GM03348 (cell line): ENCODE results near the gene AKAP8L.

Experiments used
- DNase-seq: peaks from one replicate; pipeline ENCODE4 v3.0.0; 2012; ENCODE audit warnings: low spot score

Gene AKAP8L, protein sequence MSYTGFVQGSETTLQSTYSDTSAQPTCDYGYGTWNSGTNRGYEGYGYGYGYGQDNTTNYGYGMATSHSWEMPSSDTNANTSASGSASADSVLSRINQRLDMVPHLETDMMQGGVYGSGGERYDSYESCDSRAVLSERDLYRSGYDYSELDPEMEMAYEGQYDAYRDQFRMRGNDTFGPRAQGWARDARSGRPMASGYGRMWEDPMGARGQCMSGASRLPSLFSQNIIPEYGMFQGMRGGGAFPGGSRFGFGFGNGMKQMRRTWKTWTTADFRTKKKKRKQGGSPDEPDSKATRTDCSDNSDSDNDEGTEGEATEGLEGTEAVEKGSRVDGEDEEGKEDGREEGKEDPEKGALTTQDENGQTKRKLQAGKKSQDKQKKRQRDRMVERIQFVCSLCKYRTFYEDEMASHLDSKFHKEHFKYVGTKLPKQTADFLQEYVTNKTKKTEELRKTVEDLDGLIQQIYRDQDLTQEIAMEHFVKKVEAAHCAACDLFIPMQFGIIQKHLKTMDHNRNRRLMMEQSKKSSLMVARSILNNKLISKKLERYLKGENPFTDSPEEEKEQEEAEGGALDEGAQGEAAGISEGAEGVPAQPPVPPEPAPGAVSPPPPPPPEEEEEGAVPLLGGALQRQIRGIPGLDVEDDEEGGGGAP

GRCh38 chr19:15418579-15419412 lies at the start of gene AKAP8L:
Gene AKAP8L (minus strand): TSS chr19:15418988. CDS start chr19:15418923, 65 bp downstream.
- DNase-seq, result peak; percentile 99

DNA sequence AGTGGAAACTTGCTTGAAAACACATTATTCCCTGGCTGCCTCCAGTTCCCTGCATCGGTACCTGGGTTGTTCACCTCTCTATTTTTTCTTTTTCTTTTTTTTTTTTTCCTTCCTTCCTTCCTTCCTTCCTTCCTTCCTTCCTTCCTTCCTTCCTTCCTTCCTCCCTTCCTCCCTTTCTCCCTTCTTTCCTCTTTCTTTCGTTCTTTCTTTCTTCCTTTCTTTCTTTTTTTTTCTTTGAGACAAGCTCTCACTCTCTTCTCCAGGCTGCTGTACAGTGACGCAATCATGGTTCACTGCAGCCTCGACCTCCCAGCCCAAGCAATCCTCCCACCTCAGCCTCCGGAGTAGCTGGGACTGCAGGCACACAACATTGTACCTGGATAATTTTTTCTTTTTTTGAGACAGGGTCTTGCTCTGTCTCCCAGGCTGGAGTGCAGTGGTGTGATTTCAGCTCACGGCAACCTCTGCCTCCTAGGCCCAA lies 49.0 kb upstream of the AKAP8L start:
- no peak for DNase-seq

- DNase-seq, result peak; percentile 43
These were observed 48.3 kb upstream of the AKAP8L start for GRCh38 chr19:15466851-15467733.

DNA sequence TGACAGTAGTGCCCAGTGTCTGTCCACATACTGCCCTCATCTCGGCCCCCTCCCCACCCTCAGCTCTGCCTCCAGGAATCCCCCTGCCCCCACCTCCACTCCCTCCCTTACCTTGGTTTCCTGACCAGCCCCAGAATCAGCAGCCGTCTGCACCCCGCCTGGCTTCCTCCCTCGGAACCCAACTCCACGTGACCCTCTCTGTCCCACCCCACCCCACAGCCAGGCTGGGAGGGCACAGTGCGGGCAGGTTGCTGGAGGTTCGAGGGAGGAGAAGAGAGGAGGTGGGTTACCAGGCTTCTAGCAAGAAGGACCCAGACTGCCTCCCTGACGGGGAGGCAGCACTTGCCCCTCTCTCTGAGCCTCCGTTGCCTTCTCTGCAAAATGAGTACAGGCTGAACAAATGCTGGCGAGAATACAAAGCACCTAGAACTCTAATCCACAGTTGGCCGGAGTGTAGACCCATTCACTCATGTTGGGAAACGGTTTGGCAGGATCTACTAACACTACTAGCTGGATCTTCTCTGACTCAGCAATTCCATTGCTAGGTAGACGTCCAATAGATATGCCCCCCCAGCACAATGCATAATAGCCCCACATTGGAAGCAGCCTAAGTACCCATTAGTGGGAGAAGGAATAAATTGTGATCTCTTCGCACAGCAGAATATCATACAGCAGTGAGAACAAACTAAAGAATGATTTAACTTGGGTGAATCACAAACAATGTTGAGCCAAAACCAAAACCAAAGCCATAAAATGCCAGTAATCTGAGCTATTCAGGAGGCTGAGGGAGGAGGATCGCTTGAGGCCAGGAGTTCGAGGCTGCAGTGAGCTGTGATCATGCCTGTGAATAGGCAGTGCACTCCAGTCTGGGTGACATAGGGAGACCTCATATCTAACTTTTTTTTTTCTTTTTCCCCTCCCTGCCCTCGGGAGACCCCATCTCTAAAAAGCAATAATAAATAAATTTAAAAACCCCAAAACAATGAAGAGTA lies 45.9 kb upstream of the AKAP8L start, which contains the start of gene RASAL3:
Gene RASAL3, minus strand, starts transcription at position 151 of the 992 bp plus-strand sequence. CDS start 186 bp downstream, outside the sequence.
- DNase-seq, result no peak

DNA sequence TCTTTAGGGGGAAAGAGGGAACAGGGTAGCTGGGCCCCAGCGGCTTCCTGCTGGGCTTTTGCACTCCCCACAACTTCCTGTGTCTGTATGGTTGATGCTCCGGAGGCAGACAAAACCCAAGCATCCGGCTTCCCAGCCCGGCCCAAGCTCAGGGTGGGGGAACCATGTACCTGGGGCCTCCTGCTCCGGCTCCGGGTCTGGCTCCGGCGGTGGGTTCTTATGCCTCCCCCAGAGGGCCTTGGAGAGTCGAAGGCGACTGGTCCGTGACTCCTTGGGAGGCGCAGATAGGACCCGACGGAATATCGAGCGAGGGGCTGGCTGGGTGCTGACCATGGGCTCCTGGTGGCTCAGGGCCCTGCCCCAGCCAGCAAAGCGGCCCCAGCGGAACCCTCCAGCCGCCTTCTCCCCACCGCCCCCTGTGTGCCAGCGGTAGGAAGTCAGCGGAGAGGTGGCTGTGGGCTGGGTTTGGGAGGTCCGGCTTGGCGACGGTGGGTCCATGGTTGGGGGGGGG lies 45.1 kb upstream of the AKAP8L start:
- DNase-seq, result no peak

GRCh38 chr19:15461694-15462093 lies 42.9 kb upstream of the AKAP8L start:
- DNase-seq, result no peak

DNA sequence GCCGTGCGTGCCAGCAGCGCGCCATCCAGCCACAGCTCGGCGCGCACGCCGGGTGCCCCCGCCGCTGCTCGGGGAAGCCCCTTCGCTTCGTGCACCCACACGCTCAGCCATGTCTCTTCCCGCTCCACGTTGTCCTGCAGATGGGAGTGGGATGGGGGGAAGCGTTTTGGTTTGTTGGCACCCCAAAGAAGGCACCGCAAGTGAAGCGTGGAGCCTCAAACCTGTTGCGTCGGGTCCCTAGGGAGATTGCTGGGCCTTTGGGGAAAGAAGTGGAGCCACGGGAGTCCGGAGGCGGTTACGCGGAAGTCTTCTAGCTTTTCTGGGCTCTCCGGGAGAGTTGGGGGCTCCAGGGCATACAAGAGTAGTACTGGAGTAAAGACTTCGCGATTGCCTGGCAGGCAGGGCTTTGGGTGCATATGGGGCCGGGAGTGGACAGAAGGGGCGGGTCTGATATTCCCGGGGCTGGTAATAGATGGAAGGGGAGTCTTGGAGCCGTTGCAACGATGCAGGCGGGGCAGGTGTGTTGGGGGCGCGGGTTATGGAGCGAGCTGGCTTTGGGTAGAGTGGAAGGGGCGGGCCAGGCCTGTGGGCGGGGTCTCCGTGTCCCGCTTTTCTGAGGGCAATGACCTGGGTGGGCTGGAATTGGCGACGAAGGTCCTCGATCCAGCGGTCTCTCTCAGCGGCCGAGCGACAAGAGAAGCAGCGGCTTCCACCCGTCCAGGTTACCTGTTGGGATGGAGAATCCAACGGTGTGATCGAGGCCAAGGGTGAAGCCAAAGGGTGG lies 39.1 kb upstream of the AKAP8L start:
- no peak for DNase-seq

DNA sequence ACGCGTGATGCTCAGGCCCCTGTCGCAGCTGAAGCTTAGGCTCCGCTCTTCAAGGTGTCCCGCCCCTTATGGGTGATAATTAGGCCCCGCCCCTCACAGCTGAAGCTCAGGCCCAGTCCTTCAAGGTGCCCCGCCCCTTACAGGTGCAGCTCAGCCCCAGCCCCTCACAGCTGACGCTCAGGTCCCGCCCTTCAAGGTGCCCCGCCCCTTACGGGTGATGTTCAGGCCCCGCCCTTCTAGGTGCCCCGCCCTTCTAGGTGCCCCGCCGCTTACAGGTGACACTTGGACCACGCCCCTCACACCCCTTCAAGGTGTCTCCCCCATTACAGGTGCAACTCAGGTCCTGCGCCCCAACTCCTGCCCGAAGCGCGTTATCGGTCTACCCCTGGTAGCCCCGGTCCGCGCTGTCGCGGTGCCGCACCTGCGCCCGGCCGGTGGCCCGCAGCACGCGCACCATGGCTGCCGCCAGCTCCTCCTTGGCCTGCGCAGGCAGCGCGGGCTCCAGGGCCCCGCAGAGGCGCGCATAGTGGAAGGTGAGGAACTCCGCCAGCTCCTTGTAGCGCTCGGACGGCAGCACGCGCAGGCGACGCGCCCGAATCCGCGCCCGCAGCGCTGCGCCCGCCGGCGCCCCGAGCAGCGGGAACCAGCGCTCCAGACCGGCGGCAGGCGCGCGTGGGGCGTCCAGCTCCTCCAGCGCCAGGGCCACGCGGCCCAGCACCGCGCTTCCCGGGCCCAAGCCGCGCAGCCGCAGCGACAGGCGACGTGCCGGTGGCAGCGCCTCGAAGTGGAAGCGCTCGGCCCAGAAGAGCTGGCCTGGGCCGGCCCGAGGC lies 38.3 kb upstream of the AKAP8L start:
- DNase-seq, result peak; percentile 35

DNA sequence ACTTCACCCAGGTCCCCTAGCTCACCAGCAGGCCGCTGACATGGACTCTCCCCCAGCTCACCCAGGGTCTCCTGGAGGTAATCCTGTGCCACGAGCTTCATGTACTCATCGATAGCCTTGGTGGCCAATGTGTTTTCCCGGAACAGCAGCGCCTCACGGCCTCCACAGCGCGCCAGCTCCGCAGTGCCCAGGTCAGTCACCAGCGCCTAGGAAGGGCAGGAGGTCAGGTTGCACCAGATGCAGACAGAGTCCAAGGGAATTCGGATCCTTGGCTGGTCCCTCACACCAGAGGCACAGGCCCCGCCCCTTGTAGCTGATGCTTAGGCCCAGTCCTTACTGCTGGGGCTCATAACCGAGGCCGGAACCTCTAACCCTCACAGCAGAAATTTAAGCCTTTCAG lies 37.7 kb upstream of the AKAP8L start:
- DNase-seq, result no peak

DNA sequence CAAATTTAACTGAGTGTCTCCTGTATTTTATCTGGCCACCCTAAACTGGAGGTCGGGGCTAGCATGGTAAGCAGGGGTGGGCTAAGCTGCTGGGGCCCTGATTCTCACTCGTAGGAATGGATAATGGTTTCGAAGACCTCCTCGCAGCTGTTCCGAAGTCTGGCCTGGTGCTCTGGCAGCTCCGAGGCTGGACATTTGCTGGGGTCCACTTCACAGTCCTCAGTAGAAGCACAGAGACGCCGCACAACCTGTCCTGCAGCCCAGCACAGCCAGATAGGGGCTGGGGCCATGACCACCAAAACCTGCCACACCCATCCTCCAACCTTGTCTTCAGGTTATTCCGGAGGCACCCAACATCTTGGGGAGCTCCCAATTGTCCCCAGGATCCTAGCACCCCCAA lies 37.2 kb upstream of the AKAP8L start:
- DNase-seq, result no peak

- no peak for DNase-seq
These were observed 35.4 kb upstream of the AKAP8L start for GRCh38 chr19:15453906-15454860.

DNA sequence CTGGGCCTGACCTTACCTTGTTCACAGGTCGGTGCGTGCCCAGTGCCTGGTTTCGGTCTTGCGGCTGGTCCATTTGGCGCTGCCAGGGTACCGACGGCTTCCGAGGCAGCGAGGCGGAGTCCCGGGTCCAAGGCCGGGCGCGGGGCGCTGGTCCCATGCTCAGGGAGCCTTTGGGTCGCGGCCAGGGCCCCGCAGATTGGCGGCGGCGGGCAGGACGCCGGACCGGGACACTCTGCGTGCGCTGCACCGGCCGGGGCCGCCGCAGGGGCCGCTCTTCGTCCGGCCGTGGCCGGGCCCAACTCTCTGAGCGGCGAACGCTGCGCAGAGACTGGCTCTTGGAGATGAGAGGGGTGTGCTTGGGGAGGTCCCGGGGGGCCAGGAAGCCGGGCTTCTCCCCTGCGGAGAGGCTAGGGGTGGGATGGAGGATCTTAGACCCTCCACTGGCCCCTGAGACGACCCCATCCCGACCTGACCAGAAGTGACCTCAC lies 34.3 kb upstream of the AKAP8L start:
- DNase-seq, result peak; percentile 75

DNA sequence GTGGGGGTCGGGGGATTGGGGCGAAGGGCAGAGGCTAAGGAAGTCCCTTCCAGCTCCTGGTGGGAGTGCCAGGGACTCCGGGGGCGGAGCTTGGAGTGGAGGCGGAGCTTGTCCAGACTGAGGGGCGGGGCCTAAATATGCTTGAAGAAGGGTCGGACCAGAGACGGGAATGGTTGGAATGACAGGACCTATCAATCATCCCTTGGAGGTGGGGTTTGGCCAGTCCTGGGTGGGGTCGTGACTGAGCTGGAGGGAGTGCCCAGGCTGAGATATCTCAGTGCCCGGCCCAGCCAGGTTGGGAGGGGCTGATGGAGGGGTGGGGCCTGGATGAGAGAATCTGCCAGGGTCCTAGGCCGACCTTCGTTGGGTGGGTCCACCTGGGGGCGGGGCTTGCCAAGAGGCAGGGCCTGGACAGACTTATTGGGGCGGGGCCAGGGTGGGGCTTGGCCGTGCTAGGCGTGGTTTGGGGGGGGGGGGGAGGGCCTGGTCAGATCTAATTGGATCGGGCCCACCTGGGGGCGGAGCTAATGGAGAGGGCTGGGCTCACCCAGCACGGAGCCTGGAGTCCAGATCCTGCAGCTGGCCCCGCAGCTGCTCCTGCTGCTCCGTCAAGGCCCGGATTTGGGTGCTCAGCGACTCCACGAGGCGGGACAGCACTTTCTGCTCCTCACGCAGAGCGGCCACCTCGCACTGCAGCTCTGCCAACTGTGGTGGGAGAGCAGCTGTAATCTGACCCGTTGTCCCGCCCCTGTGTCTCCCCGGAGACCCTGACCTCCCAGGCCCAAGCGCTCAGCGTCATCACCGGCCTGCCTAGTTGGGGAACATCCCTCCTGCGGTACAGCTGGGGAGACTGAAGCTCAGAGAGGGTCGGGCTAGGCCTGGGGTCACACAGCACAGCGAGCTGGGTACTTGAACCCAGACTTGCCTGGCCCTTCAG lies 33.6 kb upstream of the AKAP8L start:
- peak; percentile 95 for DNase-seq

DNA sequence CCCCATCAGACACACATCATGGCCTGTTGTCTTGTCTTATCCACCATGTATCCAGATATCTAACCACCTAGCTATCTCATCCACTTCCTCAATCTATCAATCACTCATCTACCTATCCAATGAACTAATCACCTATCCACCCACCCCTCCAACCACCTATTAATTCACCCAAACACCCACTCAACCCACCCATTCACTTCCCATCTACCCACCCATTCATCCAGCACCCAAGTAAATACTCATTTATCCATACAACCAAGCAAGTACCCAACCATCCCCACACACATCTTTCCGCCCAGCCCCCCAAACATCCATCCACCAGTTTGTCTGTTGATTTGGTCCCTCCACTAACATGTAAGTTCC lies 31.7 kb upstream of the AKAP8L start:
- no peak for DNase-seq

DNA sequence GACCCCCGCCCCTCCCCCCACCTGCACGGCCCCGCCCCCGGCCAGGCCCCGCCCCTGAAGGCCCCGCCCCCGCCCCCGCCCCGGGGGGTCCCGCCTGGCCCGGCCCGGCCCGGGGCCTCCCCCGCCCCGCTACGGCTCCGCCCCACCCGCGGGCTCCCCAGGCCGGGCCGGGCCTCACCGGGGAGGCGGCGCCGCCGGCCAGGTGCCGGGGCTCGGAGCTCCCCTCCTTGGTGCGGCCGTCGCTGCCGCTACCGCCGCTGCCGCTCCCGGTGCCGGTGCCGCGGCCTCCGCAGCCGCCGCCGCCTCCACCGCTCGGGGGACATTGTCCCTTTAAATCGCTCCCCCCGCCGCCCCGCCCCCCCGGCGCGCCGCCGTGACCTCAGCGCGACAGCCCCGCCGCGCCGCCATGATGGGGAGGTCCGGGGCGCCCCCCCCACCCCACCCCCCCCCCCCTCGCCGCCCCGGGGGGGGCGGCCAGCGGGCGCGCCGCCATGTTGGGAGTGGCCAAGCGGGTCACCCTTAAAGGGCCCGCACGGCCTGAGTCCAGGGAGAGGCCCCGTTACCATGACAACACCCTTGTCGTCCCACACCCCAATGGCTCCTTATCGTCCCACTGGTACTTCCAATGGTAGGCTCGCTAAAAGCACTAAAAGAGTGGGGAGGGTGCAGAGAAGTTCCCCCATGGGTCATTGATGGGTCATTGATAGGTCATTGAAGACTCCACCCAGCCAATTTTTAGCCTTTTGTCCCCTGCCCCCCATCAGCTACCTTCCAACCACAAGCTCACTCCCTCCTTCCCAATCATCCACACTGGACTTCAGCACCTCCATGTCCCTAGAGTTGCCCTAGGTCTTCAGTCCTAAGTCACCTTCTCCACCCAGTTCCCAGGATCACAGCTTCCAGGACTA lies 31.1 kb upstream of the AKAP8L start, which contains the start of gene WIZ:
Gene WIZ, minus strand, starts transcription at position 337 of the 908 bp plus-strand sequence. CDS start 1,649 bp downstream, outside the sequence.
- peak; percentile 97 for DNase-seq
